Frontal cortex (tissue), 4 donors: ENCODE results near the gene SNCG. TPM values are rescaled to one million over a fixed set of nuclear protein-coding genes. Genes with fewer than 3 reads are reported as not detected.
"Not testable (repeated sequence)": the region's sequence is repeated elsewhere in the genome, so short reads cannot be mapped to it uniquely, and the experiment has no call there.

Source experiments
- DNase-seq, 2 donors: peaks; one replicate each; pipeline ENCODE4 v3.0.0; 2012; ENCODE audit warnings: low spot score in 2 of 2
- FAIRE-seq: peaks from 2 replicates; lab custom pipeline; 2012; peaks lifted over from hg19 to GRCh38; lab: Jason Lieb, UNC
- small RNA-seq: library from RNA; depleted of rRNA; stranded (forward); fragments of <200 nt; gene quantifications from one replicate; pipeline ENCODE3, GENCODE V24; 2014
- total RNA-seq: library from RNA; depleted of rRNA; stranded (reverse); fragments of >200 nt; gene quantifications from one replicate; pipeline ENCODE4 v1.2.3, GENCODE V29; 2014
- donor health status: control.
- donor health status: control.
- donor health status: control.

Gene SNCG
- total RNA-seq, 1 donor from 2014 or later = 1.6 TPM

DNA sequence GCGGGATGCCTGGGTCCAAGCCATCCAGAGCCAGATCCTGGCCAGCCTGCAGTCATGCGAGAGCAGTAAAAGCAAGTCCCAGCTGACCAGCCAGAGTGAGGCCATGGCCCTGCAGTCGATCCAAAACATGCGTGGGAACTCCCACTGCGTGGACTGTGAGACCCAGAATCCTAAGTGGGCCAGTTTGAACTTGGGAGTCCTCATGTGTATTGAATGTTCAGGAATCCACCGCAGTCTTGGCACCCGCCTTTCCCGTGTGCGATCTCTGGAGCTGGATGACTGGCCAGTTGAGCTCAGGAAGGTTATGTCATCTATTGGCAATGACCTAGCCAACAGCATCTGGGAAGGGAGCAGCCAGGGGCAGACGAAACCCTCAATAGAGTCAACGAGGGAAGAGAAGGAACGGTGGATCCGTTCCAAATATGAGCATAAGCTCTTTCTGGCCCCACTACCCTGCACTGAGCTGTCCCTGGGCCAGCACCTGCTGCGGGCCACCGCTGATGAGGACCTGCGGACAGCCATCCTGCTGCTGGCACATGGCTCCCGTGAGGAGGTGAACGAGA is 50.8 kb downstream of the SNCG start:
- FAIRE-seq, DNase-seq: not testable (repeated sequence)

Small RNAs within 50 kb of the gene (small RNA-seq; reads per million reads assigned to genes)
- gene BMS1P3 = not detected

Other genes with a start within 250 kb of the SNCG start
- 46.5 TPM for gene BMPR1A, start 202.0 kb upstream of the SNCG start, total RNA-seq
- gene MMRN2, start 984 bp upstream of the SNCG start, total RNA-seq = 4.1 TPM
- gene ADIRF, start 9.9 kb downstream of the SNCG start, total RNA-seq = 0.41 TPM
- gene FAM25A, start 61.7 kb downstream of the SNCG start, total RNA-seq = not detected
- 213 TPM for gene GLUD1, start 136.2 kb downstream of the SNCG start, total RNA-seq
- gene SHLD2, start 136.6 kb downstream of the SNCG start, total RNA-seq = 42.8 TPM